Right renal cortex interstitium (tissue), 3 donors: ENCODE measurements around the gene MED12. TPM values are rescaled to one million over a fixed set of nuclear protein-coding genes. Genes with fewer than 3 reads are reported as not detected.

Experiments used
- DNase-seq, 3 donors: peaks; one replicate each; pipeline ENCODE4 v3.0.0-alpha.2; 2013; ENCODE audit warnings: low read depth in 3 of 3, low spot score in 2 of 3
- polyA plus RNA-seq, 3 donors: library from polyadenylated mRNA; unstranded; fragments of 120-200 nt; gene quantifications; one replicate each; pipeline ENCODE4 v1.2.1, GENCODE V29; 2013; ENCODE audit not compliant: insufficient read length in 3 of 3

The MED12 gene
- polyA plus RNA-seq: 10 to 100 TPM; 32.0 to 35.3 (median 35.1) TPM

DNA sequence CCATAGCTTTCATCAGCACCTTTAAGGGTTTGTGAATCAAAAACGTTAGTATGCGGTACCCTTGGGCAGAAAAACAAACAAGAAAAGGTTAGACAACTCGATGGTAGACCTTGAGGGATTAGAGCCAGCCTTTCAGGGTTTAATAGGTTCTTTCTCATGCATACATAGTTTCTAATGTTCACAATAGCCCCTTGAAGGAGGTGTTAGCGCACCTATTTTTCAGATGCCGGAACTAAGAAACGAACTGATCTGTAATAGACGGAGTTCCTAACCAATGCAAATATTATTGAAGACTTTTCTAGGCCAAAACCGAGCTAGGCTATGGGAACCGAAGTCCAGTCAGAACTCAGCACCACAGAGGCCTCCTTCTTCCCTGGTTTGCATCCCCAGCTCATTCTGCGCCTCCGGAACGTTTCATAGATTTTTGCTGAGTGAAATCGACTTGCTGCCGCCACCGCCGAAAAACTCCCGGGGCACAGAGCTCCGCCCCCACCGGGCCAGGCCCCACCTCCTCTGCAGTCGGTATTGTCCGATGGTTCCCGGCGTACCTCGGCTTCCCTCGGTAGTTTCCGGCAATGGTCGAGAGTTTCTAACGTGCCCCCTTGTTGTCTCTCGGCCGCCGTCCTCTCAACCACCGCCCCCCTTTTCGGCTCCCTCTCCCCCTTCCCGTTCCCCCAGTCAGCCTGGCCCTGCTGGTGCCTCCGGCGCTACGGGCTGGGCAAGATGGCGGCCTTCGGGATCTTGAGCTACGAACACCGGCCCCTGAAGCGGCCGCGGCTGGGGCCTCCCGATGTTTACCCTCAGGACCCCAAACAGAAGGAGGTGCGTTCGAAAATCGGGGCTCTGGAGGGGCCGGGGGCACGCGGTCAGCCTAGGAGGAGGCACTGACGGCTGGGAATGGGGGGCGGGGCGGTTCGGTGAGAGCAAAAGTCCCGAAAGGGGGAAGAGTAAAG lies at the start of gene MED12:
MED12 (plus strand) TSS at position 565 of the 953 bp plus-strand sequence; CDS start at position 724, 159 bp downstream.
- peak in 1 of 3 donors; percentile 75 for DNase-seq

DNA sequence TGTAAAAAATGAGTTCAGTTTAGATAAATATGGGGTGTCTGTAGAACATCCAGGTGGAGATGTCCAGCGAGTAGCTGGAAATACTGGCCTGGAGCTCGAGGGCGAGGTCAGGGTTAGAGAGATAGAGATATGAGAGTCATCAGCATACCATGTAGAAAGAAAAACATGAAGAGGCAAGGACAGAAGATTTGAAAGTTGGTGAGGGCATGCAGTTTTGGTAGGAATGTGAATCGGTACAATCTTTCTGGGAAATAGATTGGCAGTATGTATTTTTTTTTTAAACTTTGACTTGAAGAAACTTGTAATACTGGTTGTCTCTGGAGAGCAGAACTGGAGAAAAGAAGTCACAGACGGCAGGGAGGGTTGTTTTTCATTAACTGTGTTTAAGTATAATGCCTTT lies 47.9 kb upstream of the MED12 start:
- DNase-seq: no peak

DNA sequence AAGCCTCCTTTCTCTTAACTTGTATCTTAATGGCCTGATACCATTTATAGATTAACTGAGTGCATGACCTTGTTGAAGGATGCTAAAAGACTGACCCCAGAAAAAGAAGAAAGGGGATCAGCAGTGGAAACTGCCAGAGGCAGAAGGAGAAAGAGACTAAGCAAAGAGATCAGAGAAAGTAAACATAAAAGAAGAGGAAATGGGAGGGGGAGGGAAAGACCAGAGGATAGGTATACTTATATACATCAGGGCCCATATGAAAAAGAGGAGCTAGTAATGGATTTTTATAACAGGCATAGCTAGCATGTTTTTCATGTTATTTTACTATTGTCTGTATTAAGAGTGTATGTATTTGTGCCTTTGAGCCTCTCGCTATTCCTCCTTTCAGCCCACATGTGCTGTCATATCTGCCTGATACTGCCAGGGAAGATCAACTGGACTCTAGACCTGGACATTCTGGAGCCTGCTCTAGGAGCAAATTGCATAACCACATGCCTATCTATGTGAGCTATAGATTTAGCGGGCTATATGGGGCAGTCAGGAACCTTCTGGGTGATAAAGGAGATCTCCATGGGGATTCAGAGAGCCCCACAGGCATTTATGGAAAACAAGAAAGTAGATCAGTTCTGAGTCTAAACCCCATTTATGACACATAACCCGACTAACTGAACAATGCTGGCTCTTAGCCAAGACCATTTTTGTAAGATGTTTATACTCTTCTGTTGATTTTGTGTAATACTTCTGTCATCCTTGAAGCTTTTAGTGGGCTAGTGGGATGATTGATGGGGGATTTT lies 36.9 kb upstream of the MED12 start:
- DNase-seq: no peak

DNA sequence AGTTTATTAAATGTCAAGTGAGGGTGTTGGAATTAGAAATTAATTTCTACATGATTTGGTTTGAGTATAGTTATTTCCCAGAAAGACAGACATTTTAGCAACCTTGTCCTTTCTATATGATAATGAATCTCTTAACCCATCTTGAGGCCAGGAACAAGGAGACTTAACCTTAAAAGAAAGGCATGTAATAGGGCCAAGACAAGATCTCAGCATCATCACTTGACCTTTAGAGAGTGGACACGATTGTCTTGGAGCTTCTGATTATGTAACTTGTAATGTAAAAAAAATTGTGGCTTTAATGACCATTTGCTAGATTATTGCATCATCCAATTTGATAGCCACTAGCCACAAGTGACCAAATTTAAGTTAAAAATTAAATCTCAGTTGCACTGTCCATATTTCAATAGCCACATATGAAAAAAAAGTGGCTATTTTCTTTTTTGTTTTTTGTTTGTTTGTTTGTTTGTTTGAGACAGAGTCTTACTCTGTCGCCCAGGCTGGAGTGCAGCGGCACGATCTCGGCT lies 36.2 kb upstream of the MED12 start:
- no peak for DNase-seq

DNA sequence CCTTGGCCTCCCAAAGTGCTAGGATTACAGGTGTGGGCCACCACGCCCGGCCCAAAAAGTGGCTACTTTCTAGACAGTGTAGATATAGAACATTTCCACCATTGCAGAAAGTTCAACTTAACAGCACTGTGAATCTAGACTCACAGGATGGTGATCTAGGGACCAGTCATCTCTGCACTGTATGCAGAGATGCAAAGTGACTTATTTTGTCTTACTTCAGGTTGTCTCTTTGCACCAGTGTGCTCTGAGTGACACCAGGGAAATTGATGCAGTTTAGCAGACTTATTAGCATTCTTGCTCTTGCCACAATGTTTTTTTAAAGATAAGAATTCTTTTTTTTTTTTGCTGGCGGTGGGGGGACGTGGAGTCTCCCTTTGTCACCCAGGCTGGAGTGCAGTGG lies 35.6 kb upstream of the MED12 start:
- DNase-seq: no peak

DNA sequence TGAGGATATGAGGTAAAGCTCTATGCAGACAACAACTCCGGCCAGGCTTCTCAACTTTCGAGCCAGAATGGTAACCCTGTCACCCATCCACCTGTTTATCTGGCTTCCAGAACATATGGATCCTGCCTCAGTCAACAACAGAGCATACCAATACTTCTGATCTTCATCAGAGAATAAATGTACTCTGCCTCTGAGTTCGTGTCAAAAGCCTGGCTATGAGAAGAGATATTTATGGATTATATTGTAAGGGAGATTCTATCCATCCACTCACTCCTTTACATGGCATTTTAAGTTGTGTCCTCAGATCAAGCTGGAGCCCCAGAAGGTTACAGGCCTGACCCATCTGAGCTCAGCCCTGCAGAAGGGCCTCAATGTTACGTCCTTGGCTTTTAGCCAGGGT lies 32.5 kb upstream of the MED12 start:
- no peak for DNase-seq

DNA sequence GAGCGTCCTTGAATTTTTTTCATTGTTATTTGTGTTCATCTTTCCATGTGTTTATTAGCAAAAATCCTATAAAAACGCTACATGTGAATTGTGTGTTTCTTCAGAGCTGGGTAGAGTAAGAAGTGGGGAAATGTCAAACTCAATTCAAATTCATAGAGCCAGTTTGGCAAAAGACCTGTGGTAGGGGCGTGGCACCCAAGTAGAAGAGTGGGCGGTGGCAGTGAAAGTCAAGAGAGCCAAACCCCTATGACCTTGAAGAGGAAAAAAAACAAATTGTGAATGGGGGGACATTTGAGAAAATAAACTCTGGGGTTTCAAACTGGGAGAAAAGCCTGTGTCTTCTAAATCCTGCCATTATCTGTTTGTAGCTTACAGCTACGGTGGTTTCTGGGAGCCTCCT lies 27.1 kb upstream of the MED12 start:
- DNase-seq: no peak

DNA sequence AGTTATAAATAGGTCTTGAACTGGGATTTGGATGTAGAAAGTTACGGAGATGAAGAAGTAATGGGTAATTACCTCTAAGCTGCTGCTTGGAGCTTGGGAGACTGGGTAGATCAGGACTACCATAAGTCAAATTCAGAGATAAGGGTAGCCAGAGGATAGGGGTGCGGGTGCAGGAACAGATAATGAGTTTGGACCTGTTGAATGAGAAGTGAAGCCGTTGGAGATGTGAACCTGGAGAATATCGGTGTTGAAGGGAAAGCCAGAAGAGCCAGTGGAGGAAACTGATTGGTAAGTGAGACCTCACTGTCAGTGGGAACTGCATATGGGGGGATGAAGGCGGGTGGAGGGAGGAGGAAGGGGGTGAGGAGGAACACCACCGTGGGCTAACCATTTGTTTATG lies 23.4 kb upstream of the MED12 start:
- DNase-seq: no peak

DNA sequence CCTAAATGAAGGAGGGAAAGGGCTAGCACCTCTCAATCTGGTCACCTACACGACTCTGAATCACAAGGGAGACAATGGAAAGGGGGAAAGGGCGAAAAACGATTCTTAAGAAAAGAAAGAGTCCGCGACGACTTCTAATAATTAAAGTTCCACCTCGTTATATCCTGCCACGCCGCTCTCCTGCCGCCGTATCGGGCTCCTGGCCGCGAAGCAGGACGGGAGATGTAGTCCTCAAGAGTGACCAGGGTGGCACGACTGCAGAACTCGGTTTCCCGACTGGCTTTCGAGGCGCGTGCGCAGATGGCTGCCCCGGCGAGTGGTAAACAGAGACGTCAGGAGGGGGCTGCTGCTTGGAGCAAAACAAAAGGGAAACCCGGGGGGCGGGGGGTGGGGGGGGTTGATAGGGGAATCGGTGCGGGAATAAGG lies 22.8 kb upstream of the MED12 start, which contains the start of gene FOXO4:
FOXO4 (plus strand) TSS at position 297 of the 426 bp plus-strand sequence. CDS start 678 bp downstream, outside the sequence.
- DNase-seq: no peak

DNA sequence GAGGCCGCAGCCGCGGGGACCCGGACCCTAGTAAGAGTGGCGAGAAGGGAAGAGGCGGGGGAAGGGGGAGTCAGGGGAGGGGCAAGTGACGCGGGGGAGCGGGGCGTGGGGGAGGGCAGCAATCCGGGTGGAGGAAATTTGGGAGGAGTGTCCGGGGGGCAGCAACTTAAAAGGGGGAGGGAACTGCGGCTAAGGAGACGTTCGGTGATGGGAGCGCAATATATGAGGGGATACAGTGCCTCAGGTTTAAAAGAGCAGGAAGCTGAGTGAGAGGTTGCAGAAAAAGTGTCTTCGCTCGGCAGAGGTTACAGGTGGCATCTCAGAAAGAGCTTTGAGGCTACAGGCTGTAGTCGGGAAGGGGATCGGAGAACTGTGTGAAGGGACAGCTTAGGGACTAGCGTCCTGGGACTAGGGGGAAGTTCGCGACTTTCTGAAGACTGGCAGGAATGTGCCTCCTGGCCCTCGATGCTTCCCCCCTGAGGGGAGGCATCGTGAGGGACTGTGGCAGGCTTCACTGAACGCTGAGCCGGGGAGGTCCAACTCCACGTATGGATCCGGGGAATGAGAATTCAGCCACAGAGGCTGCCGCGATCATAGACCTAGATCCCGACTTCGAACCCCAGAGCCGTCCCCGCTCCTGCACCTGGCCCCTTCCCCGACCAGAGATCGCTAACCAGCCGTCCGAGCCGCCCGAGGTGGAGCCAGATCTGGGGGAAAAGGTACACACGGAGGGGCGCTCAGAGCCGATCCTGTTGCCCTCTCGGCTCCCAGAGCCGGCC lies 22.2 kb upstream of the MED12 start:
- DNase-seq: no peak

DNA sequence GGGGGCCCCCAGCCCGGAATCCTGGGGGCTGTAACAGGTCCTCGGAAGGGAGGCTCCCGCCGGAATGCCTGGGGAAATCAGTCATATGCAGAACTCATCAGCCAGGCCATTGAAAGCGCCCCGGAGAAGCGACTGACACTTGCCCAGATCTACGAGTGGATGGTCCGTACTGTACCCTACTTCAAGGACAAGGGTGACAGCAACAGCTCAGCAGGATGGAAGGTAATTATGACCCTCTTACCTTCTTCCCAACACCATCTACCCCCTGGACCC lies 21.7 kb upstream of the MED12 start:
- no peak for DNase-seq

DNA sequence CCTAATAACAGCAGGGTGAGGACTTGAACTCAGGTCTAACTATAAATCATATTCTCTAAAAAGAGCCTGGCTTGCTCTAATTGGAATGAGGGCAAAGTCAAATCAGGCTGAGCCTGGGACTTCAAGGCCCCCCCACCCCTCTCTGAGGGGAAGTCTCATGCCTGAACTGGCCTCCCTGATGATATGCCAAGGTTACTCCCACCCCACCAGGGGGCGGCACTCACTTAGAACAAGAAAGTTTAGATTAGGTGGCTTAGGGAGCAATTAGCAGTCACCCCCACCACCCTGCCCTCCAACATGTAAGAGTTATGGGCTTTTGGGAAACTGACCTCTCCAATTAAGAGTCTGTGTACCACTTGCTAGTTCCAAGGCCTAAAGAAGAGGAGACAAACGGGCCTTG lies 20.1 kb upstream of the MED12 start:
- DNase-seq: no peak

DNA sequence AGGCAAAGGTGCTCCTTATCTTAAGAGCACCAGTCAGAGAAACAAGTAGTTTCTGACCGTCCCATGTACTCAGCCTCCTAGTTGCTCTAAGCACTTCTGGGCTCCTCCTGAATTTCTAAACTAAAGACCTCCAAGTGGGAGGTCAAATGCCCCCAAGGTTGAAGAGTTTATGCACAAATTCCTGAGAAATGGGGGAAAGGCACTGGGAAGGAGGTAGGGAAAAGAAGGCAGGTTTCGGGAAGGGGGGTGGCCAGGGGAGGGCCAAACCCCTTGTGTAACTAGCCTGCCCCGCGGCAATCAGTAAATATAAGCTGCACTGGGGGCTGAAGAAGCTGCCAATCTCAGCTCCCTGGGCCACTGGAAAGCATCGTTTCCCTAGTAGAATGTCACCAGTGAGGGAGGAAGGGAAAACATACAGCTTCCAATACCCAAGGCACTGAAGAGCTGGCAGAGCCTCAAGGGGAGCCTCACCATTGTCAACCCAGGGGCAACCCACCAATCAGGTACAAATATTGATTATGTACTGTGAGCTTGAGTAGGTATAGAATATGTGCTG lies 19.4 kb upstream of the MED12 start:
- DNase-seq: no peak

DNA sequence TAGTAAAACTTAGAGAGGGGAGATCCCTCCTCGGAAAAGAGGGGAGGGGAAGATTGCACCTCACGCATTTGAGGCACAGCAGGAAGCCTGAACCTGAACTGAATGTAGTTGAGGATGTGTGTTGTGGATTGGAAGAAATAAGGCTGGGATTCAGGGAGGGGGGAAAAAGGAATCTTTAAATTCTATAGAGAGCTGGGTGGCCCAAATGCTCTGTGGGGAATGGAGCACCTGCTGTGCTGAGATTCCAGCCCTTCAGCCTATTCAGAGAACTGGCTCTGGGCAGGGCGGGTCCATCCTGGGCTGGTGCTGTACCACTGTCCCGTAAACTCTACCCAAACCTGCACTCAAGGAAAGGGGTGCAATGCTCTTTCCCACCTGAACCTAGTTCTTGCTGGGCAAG lies 18.7 kb upstream of the MED12 start:
- no peak for DNase-seq

DNA sequence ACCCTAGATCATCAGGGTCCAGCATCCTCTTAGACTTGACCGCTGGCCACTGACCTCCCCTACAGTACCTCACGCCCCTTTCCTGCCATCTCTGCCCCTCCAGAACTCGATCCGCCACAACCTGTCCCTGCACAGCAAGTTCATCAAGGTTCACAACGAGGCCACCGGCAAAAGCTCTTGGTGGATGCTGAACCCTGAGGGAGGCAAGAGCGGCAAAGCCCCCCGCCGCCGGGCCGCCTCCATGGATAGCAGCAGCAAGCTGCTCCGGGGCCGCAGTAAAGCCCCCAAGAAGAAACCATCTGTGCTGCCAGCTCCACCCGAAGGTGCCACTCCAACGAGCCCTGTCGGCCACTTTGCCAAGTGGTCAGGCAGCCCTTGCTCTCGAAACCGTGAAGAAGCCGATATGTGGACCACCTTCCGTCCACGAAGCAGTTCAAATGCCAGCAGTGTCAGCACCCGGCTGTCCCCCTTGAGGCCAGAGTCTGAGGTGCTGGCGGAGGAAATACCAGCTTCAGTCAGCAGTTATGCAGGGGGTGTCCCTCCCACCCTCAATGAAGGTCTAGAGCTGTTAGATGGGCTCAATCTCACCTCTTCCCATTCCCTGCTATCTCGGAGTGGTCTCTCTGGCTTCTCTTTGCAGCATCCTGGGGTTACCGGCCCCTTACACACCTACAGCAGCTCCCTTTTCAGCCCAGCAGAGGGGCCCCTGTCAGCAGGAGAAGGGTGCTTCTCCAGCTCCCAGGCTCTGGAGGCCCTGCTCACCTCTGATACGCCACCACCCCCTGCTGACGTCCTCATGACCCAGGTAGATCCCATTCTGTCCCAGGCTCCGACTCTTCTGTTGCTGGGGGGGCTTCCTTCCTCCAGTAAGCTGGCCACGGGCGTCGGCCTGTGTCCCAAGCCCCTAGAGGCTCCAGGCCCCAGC lies 17.6 kb upstream of the MED12 start:
- DNase-seq: no peak

DNA sequence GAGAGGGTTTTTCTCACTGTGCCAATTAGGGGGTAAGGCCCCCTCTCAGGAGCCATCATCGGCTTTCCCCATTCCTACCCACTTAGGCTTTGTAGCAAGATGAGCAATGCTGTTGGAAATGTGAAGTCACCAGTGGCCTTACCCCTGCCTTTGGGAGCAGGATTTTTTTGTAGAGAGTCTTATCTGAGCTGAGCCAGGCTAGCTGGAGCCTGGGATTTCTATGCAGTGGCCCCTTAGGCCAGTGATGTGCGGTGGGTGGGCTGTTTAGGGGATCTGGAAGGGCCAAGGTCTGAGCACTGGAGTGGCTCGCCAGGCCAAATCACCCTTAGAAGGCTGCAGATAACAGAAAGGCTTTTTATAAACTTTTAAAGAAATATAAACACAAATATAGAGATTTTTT lies 16.1 kb upstream of the MED12 start:
- DNase-seq: no peak

DNA sequence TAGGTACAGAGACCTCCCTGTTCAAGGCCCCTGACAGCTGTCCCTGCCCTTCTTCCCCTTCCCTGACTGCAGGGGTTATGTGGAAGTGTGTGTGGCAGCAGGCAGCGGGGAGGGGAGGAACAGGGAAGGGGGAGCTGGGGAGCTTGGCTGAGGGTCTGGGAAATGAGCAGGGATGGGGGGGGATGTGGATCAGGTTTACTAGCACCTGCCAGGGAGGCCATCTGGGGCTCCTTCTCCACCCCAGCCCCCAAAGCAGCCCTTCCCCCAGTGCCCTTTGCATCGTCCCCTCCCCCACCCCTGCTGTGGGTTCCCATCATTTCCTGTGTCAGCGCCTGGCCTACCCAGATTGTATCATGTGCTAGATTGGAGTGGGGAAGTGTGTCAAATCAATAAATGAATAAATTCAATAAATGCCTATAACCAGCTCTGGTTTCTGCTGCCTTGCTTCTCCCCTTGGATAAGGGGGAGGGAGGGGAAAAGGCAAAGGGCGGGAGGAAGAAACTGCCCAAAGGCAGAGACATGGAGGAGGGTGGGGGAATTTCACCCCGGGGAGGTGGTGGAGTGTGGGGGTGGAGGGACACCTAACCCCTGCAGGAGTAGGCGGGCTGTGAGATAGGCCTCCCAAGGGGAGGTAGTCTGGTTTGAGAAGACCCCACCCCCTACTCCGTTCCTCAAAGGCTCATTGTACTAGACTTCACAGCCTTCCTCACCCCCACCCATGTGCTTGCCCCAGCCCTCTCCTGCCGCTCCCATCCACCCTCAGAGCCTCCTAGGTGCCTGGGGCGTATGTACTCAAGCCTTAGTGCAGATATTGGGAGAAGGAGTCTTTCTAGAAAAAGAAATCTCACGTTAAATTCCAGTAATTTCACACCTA lies 15.0 kb upstream of the MED12 start:
- DNase-seq: no peak

DNA sequence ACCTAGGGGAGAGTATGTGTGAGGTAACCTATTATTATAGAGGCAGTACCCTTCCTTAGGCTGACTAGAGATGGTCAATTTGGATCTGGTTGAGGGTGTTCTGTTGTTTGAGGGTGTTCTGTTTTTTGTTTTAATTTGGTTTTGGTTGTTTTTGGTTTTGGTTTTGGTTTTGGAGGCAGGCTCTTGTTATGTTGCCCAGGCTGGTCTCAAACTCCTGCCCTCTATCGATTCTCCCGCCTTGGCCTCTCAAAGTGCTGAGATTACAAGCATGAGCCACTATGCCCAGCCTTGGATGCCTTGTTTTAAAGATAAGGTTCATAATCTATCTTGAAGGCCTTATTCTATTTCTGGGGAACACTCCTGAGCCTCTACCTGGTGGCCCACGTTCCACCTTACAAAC lies 12.8 kb upstream of the MED12 start:
- DNase-seq: no peak
